Lung (tissue), 12 donors: ENCODE measurements around the gene FRMD4A. TPM values are rescaled to one million over a fixed set of nuclear protein-coding genes. Genes with fewer than 3 reads are reported as not detected.

Experiments used
- ATAC-seq: fragments of 200-7000 bp; cut with Tn5 transposase; one replicate; pipeline ENCODE4 v1.9.1; 2020; ENCODE audit warnings: moderate number of reproducible peaks; ENCODE audit not compliant: insufficient read depth, low FRiP score
- DNase-seq, 3 donors: peaks; one replicate each; pipeline ENCODE4 v3.0.0-alpha.2; 2013 to 2017
- H3K27ac ChIP-seq, 2 donors: one replicate each; pipeline ENCODE4 v1.5.1; 2013; ENCODE audit warnings: mild to moderate bottlenecking in 2 of 2, moderate library complexity in 2 of 2, control low read depth in 1 of 2, inconsistent platforms in 1 of 2, low read depth in 1 of 2, low read length in 1 of 2
- H3K27me3 ChIP-seq, 3 donors: one replicate each; pipeline ENCODE4 v1.5.1; 2013; ENCODE audit warnings: low read length in 2 of 3; ENCODE audit not compliant: control insufficient read depth in 3 of 3, insufficient read depth in 3 of 3
- H3K36me3 ChIP-seq, 4 donors: one replicate each; pipeline ENCODE4 v1.5.1; 2013; ENCODE audit warnings: low read length in 4 of 4, mild to moderate bottlenecking in 1 of 4, moderate library complexity in 1 of 4; ENCODE audit not compliant: control insufficient read depth in 4 of 4, insufficient read depth in 4 of 4
- H3K4me1 ChIP-seq, 5 donors: one replicate each; pipeline ENCODE4 v1.5.1; 2013; ENCODE audit warnings: low read length in 5 of 5, mild to moderate bottlenecking in 2 of 5, moderate library complexity in 1 of 5; ENCODE audit not compliant: control insufficient read depth in 5 of 5, insufficient read depth in 5 of 5
- H3K4me3 ChIP-seq: one replicate; pipeline ENCODE4 v1.5.1; 2013; ENCODE audit warnings: mild to moderate bottlenecking, control low read depth, moderate library complexity
- H3K9ac ChIP-seq, 2 donors: one replicate each; pipeline ENCODE4 v1.5.1; 2013; ENCODE audit warnings: low read length in 2 of 2, control low read depth in 1 of 2; ENCODE audit not compliant: insufficient read depth in 1 of 2
- H3K9me3 ChIP-seq, 4 donors: one replicate each; pipeline ENCODE4 v1.5.1; 2013; ENCODE audit warnings: low read length in 3 of 4, mild to moderate bottlenecking in 1 of 4, moderate library complexity in 1 of 4; ENCODE audit not compliant: control insufficient read depth in 4 of 4, insufficient read depth in 3 of 4
- WGBS, 2 donors: extraction: QIAGEN DNeasy Blood & Tissue Kit; methylation state at CpG; one replicate each; pipeline ENCODE4 v1.1.7; 2013; 5-methylcytosine and 5-hydroxymethylcytosine counted together
- polyA plus RNA-seq, 2 donors: library from polyadenylated mRNA; stranded (reverse); fragments of 200-250 nt; gene quantifications; one replicate each; pipeline ENCODE4 v1.2.1, GENCODE V29; 2013
- total RNA-seq, 2 donors: library from RNA; depleted of rRNA in 1 of 2; stranded (reverse); fragments of >200 nt in 1 of 2; gene quantifications; one replicate each; pipeline ENCODE4 v1.2.1, GENCODE V29; 2014 to 2021
- TF ChIP-seq, protein P1 (sequence below): IDR thresholded peaks from 2 replicates; pipeline ENCODE4 v1.5.1; 2012; ENCODE audit warnings: mild to moderate bottlenecking; ENCODE audit errors: control extremely low read depth, extremely low read depth
- donor health status: control.
- donor health status: control.
- donor health status: Bipolar disorder and iron deficiency.
- donor health status: healthy.
- donor health status: DM: yes; HTN: yes; CAD: no.

FRMD4A gene
- total and polyA plus RNA-seq, 4 donors: 12.0 to 64.5 (median 29.3) TPM

DNA sequence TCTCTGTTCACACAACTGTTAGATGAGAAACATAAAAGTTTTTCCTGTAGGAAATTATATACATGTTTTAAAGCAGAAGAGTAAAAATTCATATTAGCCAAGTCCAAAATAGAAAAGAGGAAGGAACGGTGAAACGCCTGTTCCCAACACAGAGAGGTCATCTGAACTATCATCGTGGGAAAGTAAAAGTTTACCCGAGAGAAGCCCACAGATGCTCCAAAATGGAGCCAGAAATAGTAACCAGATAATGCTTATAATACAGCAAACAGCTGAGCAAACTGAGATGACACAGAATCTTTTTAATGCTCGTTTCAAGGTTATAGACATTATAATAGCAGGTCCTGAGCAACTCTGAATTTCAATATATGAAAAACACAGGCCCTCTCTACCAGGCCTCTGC lies 24.5 kb downstream of the FRMD4A start:
- H3K36me3 ChIP-seq: no peaks in the 10 kb centered on the region
- H3K4me1 ChIP-seq: peaks cover 0 to 14% (median 7%) of the 10 kb centered on the region in 5 donors
- 14 to 44% methylated on average over 5 of the region's 5 CpGs for WGBS, 2 donors
- TF ChIP-seq, protein P1, sequence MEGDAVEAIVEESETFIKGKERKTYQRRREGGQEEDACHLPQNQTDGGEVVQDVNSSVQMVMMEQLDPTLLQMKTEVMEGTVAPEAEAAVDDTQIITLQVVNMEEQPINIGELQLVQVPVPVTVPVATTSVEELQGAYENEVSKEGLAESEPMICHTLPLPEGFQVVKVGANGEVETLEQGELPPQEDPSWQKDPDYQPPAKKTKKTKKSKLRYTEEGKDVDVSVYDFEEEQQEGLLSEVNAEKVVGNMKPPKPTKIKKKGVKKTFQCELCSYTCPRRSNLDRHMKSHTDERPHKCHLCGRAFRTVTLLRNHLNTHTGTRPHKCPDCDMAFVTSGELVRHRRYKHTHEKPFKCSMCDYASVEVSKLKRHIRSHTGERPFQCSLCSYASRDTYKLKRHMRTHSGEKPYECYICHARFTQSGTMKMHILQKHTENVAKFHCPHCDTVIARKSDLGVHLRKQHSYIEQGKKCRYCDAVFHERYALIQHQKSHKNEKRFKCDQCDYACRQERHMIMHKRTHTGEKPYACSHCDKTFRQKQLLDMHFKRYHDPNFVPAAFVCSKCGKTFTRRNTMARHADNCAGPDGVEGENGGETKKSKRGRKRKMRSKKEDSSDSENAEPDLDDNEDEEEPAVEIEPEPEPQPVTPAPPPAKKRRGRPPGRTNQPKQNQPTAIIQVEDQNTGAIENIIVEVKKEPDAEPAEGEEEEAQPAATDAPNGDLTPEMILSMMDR: no peak
- H3K9me3 ChIP-seq: no peaks in the 10 kb centered on the region
- H3K27me3 ChIP-seq: no peaks in the 10 kb centered on the region
- H3K27ac ChIP-seq: no peak overlapping the region
- no peak for DNase-seq
- ATAC-seq: no peak
- no peak overlapping the region for H3K9ac ChIP-seq
- H3K4me3 ChIP-seq: no peak overlapping the region

DNA sequence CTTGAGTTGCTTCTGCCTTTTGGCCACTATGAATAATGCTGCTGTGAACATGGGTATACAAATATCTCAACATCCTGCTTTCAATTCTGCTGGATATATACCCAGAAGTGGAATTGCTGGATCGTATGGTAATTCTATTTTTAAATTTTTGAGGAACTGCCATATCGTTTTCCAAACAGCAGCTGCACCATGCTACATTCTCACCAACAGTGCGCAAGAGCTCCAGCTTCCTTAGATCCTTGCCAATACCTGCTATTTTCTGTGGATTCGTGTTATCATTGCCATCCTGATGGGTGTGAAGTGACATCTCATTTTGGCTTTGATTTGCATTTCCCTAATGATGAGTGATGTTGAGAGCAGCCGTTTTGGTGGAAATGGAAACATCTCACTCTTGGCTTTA lies 26.7 kb downstream of the FRMD4A start:
- DNase-seq (peak in 2 of 3 donors; percentile 52 to 72), ATAC-seq (no peak)
- TF ChIP-seq, protein P1: no peak
- Histone ChIP-seq H3K27me3 (no peaks in the 10 kb centered on the region), H3K4me3 (no peak overlapping the region), H3K27ac (no peak overlapping the region), H3K9me3 (no peaks in the 10 kb centered on the region), H3K4me1 (peaks cover 0 to 10% (median 0%) of the 10 kb centered on the region in 5 donors), H3K9ac (no peak overlapping the region), H3K36me3 (no peaks in the 10 kb centered on the region)
- 58 to 68% methylated on average over 5 of the region's 5 CpGs for WGBS, 2 donors

DNA sequence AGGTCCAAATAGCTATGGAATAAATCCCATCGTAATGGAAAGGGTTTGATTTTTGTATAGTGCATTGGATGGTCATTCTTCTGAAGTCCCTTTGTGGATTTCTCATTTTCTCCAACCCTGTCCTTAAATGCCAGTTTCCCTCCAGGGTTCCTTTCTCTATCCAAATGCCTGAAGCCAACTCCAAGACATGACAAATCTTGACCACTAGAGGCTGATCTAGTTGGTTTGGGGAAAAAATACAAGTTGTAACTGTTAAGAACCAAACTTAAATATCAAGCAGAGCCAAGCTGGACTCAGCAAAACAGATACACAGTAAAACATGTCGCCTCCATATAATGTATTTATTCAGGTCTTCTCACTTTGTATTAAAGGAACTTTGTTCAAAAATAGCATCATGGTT lies 28.7 kb downstream of the FRMD4A start:
- DNase-seq (no peak), ATAC-seq (no peak)
- TF ChIP-seq, protein P1: no peak
- WGBS, 2 donors: 57 to 64% methylated on average over 2 of the region's 2 CpGs
- Histone ChIP-seq H3K27me3 (no peaks in the 10 kb centered on the region), H3K4me1 (peaks cover 0 to 10% (median 0%) of the 10 kb centered on the region in 5 donors), H3K36me3 (no peaks in the 10 kb centered on the region), H3K27ac (no peak overlapping the region), H3K9ac (no peak overlapping the region), H3K4me3 (no peak overlapping the region), H3K9me3 (no peaks in the 10 kb centered on the region)

DNA sequence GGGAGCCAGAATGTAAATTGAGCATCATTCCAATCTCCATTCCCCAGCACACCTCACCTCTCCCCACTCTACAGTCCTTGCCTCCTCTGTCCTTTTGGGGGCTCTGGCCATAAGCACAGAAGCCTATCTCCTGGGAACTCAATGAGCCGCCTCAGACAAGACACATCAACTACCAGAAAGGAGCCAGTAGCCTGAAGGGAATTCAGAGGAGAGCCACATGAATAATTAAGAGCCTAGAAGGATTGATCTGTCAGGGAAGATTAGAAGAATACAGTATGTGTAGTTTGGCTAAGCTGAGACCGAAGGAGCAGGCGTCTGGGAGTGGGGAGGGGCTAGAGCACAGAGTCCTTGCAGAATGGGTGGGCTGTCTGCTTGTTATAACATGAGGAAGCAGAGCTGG lies 31.2 kb downstream of the FRMD4A start:
- peaks cover 0 to 20% (median 1%) of the 10 kb centered on the region in 5 donors for H3K4me1 ChIP-seq
- no peaks in the 10 kb centered on the region for H3K9me3 ChIP-seq
- peak in 2 of 3 donors; percentile 26 to 53 for DNase-seq
- TF ChIP-seq, protein P1: no peak
- no peak for ATAC-seq
- no peak overlapping the region for H3K9ac ChIP-seq
- H3K27ac ChIP-seq: no peak overlapping the region
- H3K36me3 ChIP-seq: no peaks in the 10 kb centered on the region
- no peak overlapping the region for H3K4me3 ChIP-seq
- H3K27me3 ChIP-seq: no peaks in the 10 kb centered on the region
- 75 to 83% methylated on average over 3 of the region's 3 CpGs for WGBS, 2 donors
